Activated T-helper 1 cell treated with anti-CD3 and anti-CD28 coated beads, Interleukin-2, amount 50 U/mL, for 16 hours (primary cell): ENCODE measurements around the gene KIR3DL3.
"Not testable (repeated sequence)": the region's sequence is repeated elsewhere in the genome, so short reads cannot be mapped to it uniquely, and the experiment has no call there.

Source experiments
- DNase-seq, 2 donors: peaks; one replicate each; pipeline ENCODE4 v3.0.0-alpha.2; 2020; ENCODE audit warnings: low read depth in 1 of 2, low spot score in 1 of 2

KIR3DL3 gene

GRCh38 chr19:54775830-54776229, 51.6 kb downstream of the KIR3DL3 start:
- DNase-seq = not testable (repeated sequence)

- DNase-seq = not testable (repeated sequence)
These were observed 53.6 kb downstream of the KIR3DL3 start for GRCh38 chr19:54777851-54778250.

- not testable (repeated sequence) for DNase-seq
These were observed 54.7 kb downstream of the KIR3DL3 start for GRCh38 chr19:54778896-54779295.

GRCh38 chr19:54782916-54783315, 58.7 kb downstream of the KIR3DL3 start:
- DNase-seq = not testable (repeated sequence)
